ENCODE data around the gene HLA-DMB. TPM values are rescaled to one million over a fixed set of nuclear protein-coding genes. Genes with fewer than 3 reads are reported as not detected.

HLA-DMB gene
- total RNA-seq, 2 experiments from 2014 or later = 3.5 to 3.6 TPM

- H3K4me1 Mint-ChIP-seq (ENCODE audit: low read depth) = peaks cover 75% of the 10 kb centered on the region
Measured at GRCh38 chr6:32949113-32949512, 8.3 kb upstream of the HLA-DMB start.

GRCh38 chr6:32947552-32948465 lies 7.0 kb upstream of the HLA-DMB start:
- peak; percentile 68 for TF ChIP-seq CTCF (IDR thresholded peaks at IDR 0.05)
- intact Hi-C loops (cut with micrococcal nuclease) = no loop called here
- no peaks in the 10 kb centered on the region for H3K36me3 Mint-ChIP-seq (ENCODE audit: low read depth)
- H3K4me3 Mint-ChIP-seq = no peak overlapping the region
- ATAC-seq = no peak
- H3K9me3 Mint-ChIP-seq = peaks cover 5% of the 10 kb centered on the region
- H3K4me1 Mint-ChIP-seq (ENCODE audit: low read depth) = peaks cover 72% of the 10 kb centered on the region
- H3K27ac Mint-ChIP-seq = no peak overlapping the region
- ChIA-PET CTCF (interaction anchor here (0.7 to 11.2 kb wide), 16 partner anchors 9 to 79 kb away, joined by 3 to 372 read pairs (median 4); partner anchors contain the start of gene HLA-DMB), POLR2A (interaction anchor here (1.0 to 30.4 kb wide), 3 partner anchors 15 to 53 kb away, joined by 3 to 852 read pairs (median 5); partner anchors contain the start of gene BRD2)
- H3K27me3 Mint-ChIP-seq = no peaks in the 10 kb centered on the region
- peak; percentile 62 for DNase-seq

More at GRCh38 chr6:32949113-32949512, 8.3 kb upstream of the HLA-DMB start:
- intact Hi-C loops (cut with micrococcal nuclease) = no loop called here
- DNase-seq (no peak), ATAC-seq (no peak)
- H3K27me3 Mint-ChIP-seq = no peaks in the 10 kb centered on the region
- no peak overlapping the region for H3K27ac Mint-ChIP-seq
- TF ChIP-seq CTCF (IDR thresholded peaks at IDR 0.05) = no peak
- H3K4me3 Mint-ChIP-seq = no peak overlapping the region
- H3K9me3 Mint-ChIP-seq = peaks cover 5% of the 10 kb centered on the region
- CTCF ChIA-PET = interaction anchor here (1.1 to 11.2 kb wide), 3 partner anchors 11 to 45 kb away, joined by 3 to 372 read pairs (median 246); partner anchors contain the start of genes BRD2 and HLA-DMB
- POLR2A ChIA-PET = interaction anchor here (1.2 to 30.4 kb wide), 2 partner anchors 15 to 28 kb away, joined by 3 to 852 read pairs; partner anchors contain the start of gene BRD2
- H3K36me3 Mint-ChIP-seq (ENCODE audit: low read depth) = no peaks in the 10 kb centered on the region

GRCh38 chr6:32946893-32947292 lies 6.1 kb upstream of the HLA-DMB start:
- Mint-ChIP-seq H3K4me1 (ENCODE audit: low read depth) (peaks cover 74% of the 10 kb centered on the region), H3K27me3 (no peaks in the 10 kb centered on the region), H3K27ac (no peak overlapping the region), H3K36me3 (ENCODE audit: low read depth) (no peaks in the 10 kb centered on the region), H3K9me3 (peaks cover 5% of the 10 kb centered on the region), H3K4me3 (no peak overlapping the region)
- ChIA-PET POLR2A (interaction anchor here (30.4 kb wide), 1 partner anchor 31 kb away, joined by 852 read pairs; the partner anchor contains the start of gene BRD2), CTCF (interaction anchor here (0.7 to 11.2 kb wide), 9 partner anchors 9 to 78 kb away, joined by 3 to 372 read pairs (median 5); partner anchors contain the start of gene HLA-DMB)
- no peak for ATAC-seq
- no peak for TF ChIP-seq CTCF (IDR thresholded peaks at IDR 0.05)
- DNase-seq = no peak
- intact Hi-C loops (cut with micrococcal nuclease) = no loop called here

- Mint-ChIP-seq H3K9me3 (peaks cover 5% of the 10 kb centered on the region), H3K4me1 (ENCODE audit: low read depth) (peaks cover 82% of the 10 kb centered on the region), H3K4me3 (no peak overlapping the region), H3K27ac (peak overlapping the region; percentile 96), H3K36me3 (ENCODE audit: low read depth) (no peaks in the 10 kb centered on the region), H3K27me3 (no peaks in the 10 kb centered on the region)
- no peak for DNase-seq
- ChIA-PET POLR2A (no interaction called here), CTCF (no interaction called here)
- no peak for TF ChIP-seq CTCF (IDR thresholded peaks at IDR 0.05)
- no peak for ATAC-seq
- intact Hi-C loops (cut with micrococcal nuclease) = no loop called here
Measured at GRCh38 chr6:32945953-32946352, 5.1 kb upstream of the HLA-DMB start.
